Neuron (in vitro differentiated cells): ENCODE results near the gene RASAL2.

ENCODE experiments used
- H2AFZ ChIP-seq: one replicate; pipeline ENCODE4 v1.6.1; 2013; ENCODE audit warnings: low read depth, mild to moderate bottlenecking, inconsistent platforms, low read length, moderate library complexity
- H3K27me3 ChIP-seq: one replicate; pipeline ENCODE4 v1.6.1; 2013; ENCODE audit warnings: low read length; ENCODE audit not compliant: insufficient read depth
- H3K36me3 ChIP-seq: one replicate; pipeline ENCODE4 v1.6.1; 2013; ENCODE audit warnings: low read length; ENCODE audit not compliant: insufficient read depth
- H3K4me1 ChIP-seq: one replicate; pipeline ENCODE4 v1.6.1; 2013; ENCODE audit warnings: low read length; ENCODE audit not compliant: insufficient read depth
- H3K4me3 ChIP-seq: 2 replicates; pipeline ENCODE4 v1.5.1; 2013; ENCODE audit warnings: mild to moderate bottlenecking, low read length, moderate library complexity
- H3K9me3 ChIP-seq: one replicate; pipeline ENCODE4 v1.6.1; 2013; ENCODE audit warnings: low read length

The RASAL2 gene

GRCh38 chr1:178057912-178058534 lies 35.9 kb upstream of the RASAL2 start:
- Histone ChIP-seq H3K4me3 (no peak overlapping the region), H3K4me1 (peaks cover 18% of the 10 kb centered on the region)

GRCh38 chr1:178060789-178061556 lies 32.9 kb upstream of the RASAL2 start:
- peaks cover 14% of the 10 kb centered on the region for H3K4me1 ChIP-seq
- H3K4me3 ChIP-seq, result peak overlapping the region; percentile 19
- no peaks in the 10 kb centered on the region for H3K27me3 ChIP-seq
- peak overlapping the region; percentile 87 for H2AFZ ChIP-seq
- no peaks in the 10 kb centered on the region for H3K36me3 ChIP-seq
- H3K9me3 ChIP-seq, result no peaks in the 10 kb centered on the region

More at GRCh38 chr1:178057912-178058534, 35.9 kb upstream of the RASAL2 start:
- no peaks in the 10 kb centered on the region for H3K36me3 ChIP-seq
- no peaks in the 10 kb centered on the region for H3K9me3 ChIP-seq
- H3K27me3 ChIP-seq, result no peaks in the 10 kb centered on the region
- peak overlapping the region; percentile 70 for H2AFZ ChIP-seq

GRCh38 chr1:178061620-178062019 lies 32.3 kb upstream of the RASAL2 start:
- peaks cover 14% of the 10 kb centered on the region for H3K4me1 ChIP-seq
- H2AFZ ChIP-seq, result peak overlapping the region; percentile 87

DNA sequence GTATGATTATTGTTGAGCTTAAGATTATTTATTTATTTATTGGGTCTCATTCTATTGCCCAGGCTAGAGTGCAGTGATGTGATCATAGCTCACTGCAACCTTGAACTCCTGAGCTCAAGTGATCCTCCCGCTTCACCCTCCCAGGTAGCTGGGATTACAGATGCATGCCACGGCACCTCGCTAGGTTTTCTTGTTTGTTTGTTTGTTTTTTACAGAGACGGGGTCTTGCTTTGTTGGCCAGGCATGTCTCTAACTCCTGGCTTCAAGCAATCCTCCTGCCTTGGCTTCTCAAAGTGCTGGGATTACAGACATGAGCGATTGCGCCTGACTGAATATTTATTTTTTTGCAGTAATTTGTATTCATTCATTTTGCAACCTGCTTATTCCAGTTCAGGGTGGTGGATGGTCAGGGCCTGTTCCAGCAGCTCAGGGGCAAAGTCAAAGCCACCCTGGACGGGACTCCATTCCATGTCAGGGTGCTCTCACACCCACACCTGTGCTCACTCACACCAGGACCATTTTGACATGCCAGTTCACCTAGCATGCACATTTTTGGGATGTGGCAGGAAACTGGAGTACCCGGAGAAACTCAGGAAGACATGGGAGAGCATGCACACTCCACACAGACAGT lies 29.6 kb upstream of the RASAL2 start:
- Histone ChIP-seq H3K4me1 (peaks cover 8% of the 10 kb centered on the region), H3K4me3 (no peak overlapping the region), H3K36me3 (no peaks in the 10 kb centered on the region), H3K27me3 (no peaks in the 10 kb centered on the region), H3K9me3 (no peaks in the 10 kb centered on the region), H2AFZ (no peak overlapping the region)

More at GRCh38 chr1:178061620-178062019, 32.3 kb upstream of the RASAL2 start:
- Histone ChIP-seq H3K27me3 (no peaks in the 10 kb centered on the region), H3K9me3 (no peaks in the 10 kb centered on the region), H3K36me3 (no peaks in the 10 kb centered on the region), H3K4me3 (no peak overlapping the region)

DNA sequence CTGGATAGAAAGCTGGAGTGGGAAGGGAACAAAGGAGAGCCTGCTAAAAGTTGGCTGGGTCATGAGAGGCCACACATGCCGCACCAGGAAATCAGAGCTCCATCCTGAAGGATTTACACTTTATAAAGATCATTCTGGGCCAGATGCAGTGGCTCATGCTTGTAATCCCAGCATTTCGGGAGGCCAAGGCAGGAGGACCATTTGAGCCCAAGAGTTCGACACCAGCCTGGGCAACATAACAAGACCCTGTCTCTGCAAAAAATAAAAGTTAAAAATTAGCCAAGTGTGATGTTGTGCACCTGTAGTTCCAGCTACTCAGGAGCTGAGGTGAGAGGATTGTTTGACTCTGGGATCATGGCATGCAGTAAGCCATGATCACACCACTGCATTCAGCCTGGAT lies 28.7 kb upstream of the RASAL2 start:
- Histone ChIP-seq H3K4me1 (peaks cover 8% of the 10 kb centered on the region), H2AFZ (no peak overlapping the region), H3K36me3 (no peaks in the 10 kb centered on the region), H3K9me3 (no peaks in the 10 kb centered on the region), H3K27me3 (no peaks in the 10 kb centered on the region), H3K4me3 (no peak overlapping the region)

- no peak overlapping the region for H3K4me3 ChIP-seq
- H3K9me3 ChIP-seq, result no peaks in the 10 kb centered on the region
- H3K27me3 ChIP-seq, result no peaks in the 10 kb centered on the region
- peaks cover under 1% of the 10 kb centered on the region for H3K4me1 ChIP-seq
- no peaks in the 10 kb centered on the region for H3K36me3 ChIP-seq
- no peak overlapping the region for H2AFZ ChIP-seq
These were observed 27.5 kb upstream of the RASAL2 start for GRCh38 chr1:178066296-178066907.

GRCh38 chr1:178066908-178067614 lies 26.8 kb upstream of the RASAL2 start:
- no peaks in the 10 kb centered on the region for H3K36me3 ChIP-seq
- no peak overlapping the region for H3K4me3 ChIP-seq
- H3K4me1 ChIP-seq, result no peaks in the 10 kb centered on the region
- H3K27me3 ChIP-seq, result no peaks in the 10 kb centered on the region
- no peak overlapping the region for H2AFZ ChIP-seq
- H3K9me3 ChIP-seq, result no peaks in the 10 kb centered on the region

- Histone ChIP-seq H3K9me3 (no peaks in the 10 kb centered on the region), H3K4me3 (no peak overlapping the region), H3K36me3 (no peaks in the 10 kb centered on the region), H3K4me1 (no peaks in the 10 kb centered on the region), H3K27me3 (no peaks in the 10 kb centered on the region), H2AFZ (no peak overlapping the region)
These were observed 22.1 kb upstream of the RASAL2 start for GRCh38 chr1:178071811-178072210.

DNA sequence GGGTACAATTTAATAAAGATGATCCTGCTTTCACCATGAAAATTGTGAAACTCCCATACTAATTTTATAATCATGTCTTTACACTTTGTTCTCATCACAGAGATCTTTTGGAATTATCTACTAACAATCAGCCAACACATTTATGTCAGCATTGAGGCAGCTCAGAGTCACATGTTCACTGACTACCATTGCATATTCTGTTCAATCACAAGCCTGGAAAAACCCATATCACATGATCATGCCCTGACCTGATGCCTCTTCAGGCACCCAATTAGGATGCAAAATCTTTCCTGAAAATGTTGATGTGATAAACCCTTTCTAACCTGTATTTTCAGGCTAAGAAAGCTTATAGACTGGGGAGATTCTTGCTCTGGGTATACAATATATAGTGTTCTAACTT lies 21.6 kb upstream of the RASAL2 start:
- Histone ChIP-seq H3K4me1 (no peaks in the 10 kb centered on the region), H2AFZ (no peak overlapping the region), H3K4me3 (no peak overlapping the region), H3K36me3 (no peaks in the 10 kb centered on the region), H3K27me3 (no peaks in the 10 kb centered on the region), H3K9me3 (no peaks in the 10 kb centered on the region)

- H3K36me3 ChIP-seq, result no peaks in the 10 kb centered on the region
- H3K27me3 ChIP-seq, result no peaks in the 10 kb centered on the region
- H3K4me3 ChIP-seq, result no peak overlapping the region
- no peaks in the 10 kb centered on the region for H3K9me3 ChIP-seq
- H3K4me1 ChIP-seq, result no peaks in the 10 kb centered on the region
- no peak overlapping the region for H2AFZ ChIP-seq
These were observed 18.6 kb upstream of the RASAL2 start for GRCh38 chr1:178075333-178075732.

- H3K36me3 ChIP-seq, result no peaks in the 10 kb centered on the region
- H3K27me3 ChIP-seq, result no peaks in the 10 kb centered on the region
- no peak overlapping the region for H2AFZ ChIP-seq
- no peaks in the 10 kb centered on the region for H3K4me1 ChIP-seq
- no peak overlapping the region for H3K4me3 ChIP-seq
- no peaks in the 10 kb centered on the region for H3K9me3 ChIP-seq
These were observed 17.3 kb upstream of the RASAL2 start for GRCh38 chr1:178076607-178077006.

GRCh38 chr1:178077917-178078316 lies 16.0 kb upstream of the RASAL2 start:
- Histone ChIP-seq H3K4me3 (no peak overlapping the region), H3K4me1 (no peaks in the 10 kb centered on the region), H2AFZ (no peak overlapping the region), H3K9me3 (no peaks in the 10 kb centered on the region), H3K36me3 (no peaks in the 10 kb centered on the region), H3K27me3 (no peaks in the 10 kb centered on the region)
